GM21576 (cell line): Measurements from ENCODE around the gene RASL12.

Source experiments
- ATAC-seq: cut with Tn5 transposase; IDR thresholded peaks from one replicate; pipeline ENCODE4 v1.9.1; 2021; ENCODE audit warnings: mild to moderate bottlenecking, moderate library complexity; ENCODE audit not compliant: unreplicated experiment

The RASL12 gene

GRCh38 chr15:65092911-65093792, 25.4 kb upstream of the RASL12 start:
- ATAC-seq = no peak

- no peak for ATAC-seq
Measured at GRCh38 chr15:65091946-65092770, 24.4 kb upstream of the RASL12 start.

- no peak for ATAC-seq
Measured at GRCh38 chr15:65089206-65089824, 21.5 kb upstream of the RASL12 start.

- ATAC-seq = no peak
Measured at GRCh38 chr15:65088643-65089021, 20.8 kb upstream of the RASL12 start.

- ATAC-seq = no peak
Measured at GRCh38 chr15:65087873-65088642, 20.3 kb upstream of the RASL12 start.

GRCh38 chr15:65087411-65087810, 19.6 kb upstream of the RASL12 start:
- no peak for ATAC-seq

- no peak for ATAC-seq
Measured at GRCh38 chr15:65086680-65087111, 18.9 kb upstream of the RASL12 start.

GRCh38 chr15:65085990-65086679, 18.3 kb upstream of the RASL12 start:
- no peak for ATAC-seq

GRCh38 chr15:65085207-65085753, 17.5 kb upstream of the RASL12 start:
- no peak for ATAC-seq

GRCh38 chr15:65084500-65085206, 16.9 kb upstream of the RASL12 start:
- ATAC-seq = no peak

- ATAC-seq = no peak
Measured at GRCh38 chr15:65083262-65083701, 15.5 kb upstream of the RASL12 start.

GRCh38 chr15:65082303-65082953, 14.6 kb upstream of the RASL12 start:
- no peak for ATAC-seq

- no peak for ATAC-seq
Measured at GRCh38 chr15:65081758-65082157, 14.0 kb upstream of the RASL12 start.

GRCh38 chr15:65081270-65081669, 13.5 kb upstream of the RASL12 start:
- ATAC-seq = no peak

GRCh38 chr15:65079580-65079979, 11.8 kb upstream of the RASL12 start:
- no peak for ATAC-seq

- no peak for ATAC-seq
Measured at GRCh38 chr15:65077981-65078352, 10.2 kb upstream of the RASL12 start.

GRCh38 chr15:65077291-65077980, 9.6 kb upstream of the RASL12 start:
- no peak for ATAC-seq
